Measurements from ENCODE around the gene POLR2E. TPM values are rescaled to one million over a fixed set of nuclear protein-coding genes. Genes with fewer than 3 reads are reported as not detected.

The POLR2E gene
- total and polyA plus RNA-seq, 2 of the 8 experiments (the other 6 are each of a cell fraction or from before 2014, with no cell fraction given) = 281 to 381 TPM

DNA sequence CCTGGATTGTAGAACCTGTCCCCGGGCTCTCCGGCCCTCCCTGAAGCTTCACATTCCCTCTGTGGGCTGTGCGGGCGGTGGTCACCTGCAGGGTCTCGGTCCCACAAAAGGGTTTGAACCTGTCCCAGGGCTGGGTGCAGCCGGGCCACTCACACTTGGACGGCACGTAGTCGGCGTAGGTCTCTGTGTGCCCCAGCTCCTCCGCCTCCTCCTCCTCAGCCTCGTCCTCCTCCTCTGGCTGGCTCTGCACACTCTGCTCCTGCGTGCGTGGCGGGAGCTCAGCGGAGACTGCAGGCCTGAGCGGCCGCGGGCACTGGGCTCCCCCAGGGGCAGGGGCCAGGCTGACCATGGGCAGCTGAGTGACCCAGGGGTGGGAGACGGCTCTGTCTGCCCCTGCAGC, 28.2 kb upstream of the POLR2E start:
- no peak for FAIRE-seq
- peak overlapping the region; percentile 34; the same call in 1 of the 2 replicates for H3K27ac ChIP-seq (ENCODE audit: low read depth, low read length)
- H3K9ac ChIP-seq (replicated peaks in 1 of 4; ENCODE audit: extremely low read depth in 1 of 4, low read depth in 3 of 4, low read length in 3 of 4) = no peak overlapping the region
- H3K27me3 ChIP-seq (replicated peaks in 1 of 4; ENCODE audit: control insufficient read depth in 3 of 4, extremely low read depth in 1 of 4, insufficient read depth in 3 of 4, low read length in 3 of 4) = no peaks in the 10 kb centered on the region
- peaks cover 0 to 2% of the 10 kb centered on the region in 2 experiments for H4K20me1 ChIP-seq (replicated peaks in 1 of 2; ENCODE audit: control insufficient read depth in 1 of 2, insufficient read depth in 2 of 2, low read length in 2 of 2)
- POLR2A ChIA-PET (ENCODE audit: partially characterized antibody) = interaction anchor here (0.6 to 1.9 kb wide), 11 partner anchors 10 to 146 kb away, joined by 3 to 7 read pairs (median 4); partner anchors contain the start of gene GPX4
- H3K4me3 ChIP-seq (ENCODE audit: extremely low read depth in 1 of 4, insufficient read depth in 2 of 4, low read depth in 3 of 4, low read length in 4 of 4) = no peak overlapping the region
- peak overlapping the region; percentile 68; the same call in 1 of the 2 replicates for H2BK12ac ChIP-seq (ENCODE audit: low read depth, low read length)
- H3K4me2 ChIP-seq (ENCODE audit: insufficient read depth in 1 of 2, low read depth in 2 of 2, low read length in 2 of 2) = no peak overlapping the region
- no peak overlapping the region for H3K23ac ChIP-seq (ENCODE audit: insufficient read length)
- H3K18ac ChIP-seq (ENCODE audit: extremely low read depth, low read length) = no peak overlapping the region
- H2AFZ ChIP-seq (ENCODE audit: low read length) = no peak overlapping the region
- CTCF ChIA-PET (ENCODE audit: partially characterized antibody) = interaction anchor here (0.8 to 4.2 kb wide), 10 partner anchors 10 to 201 kb away, joined by 3 to 17 read pairs (median 6); no protein-coding TSS in a partner anchor
- WGBS, 2 experiments (ENCODE audit: extremely low coverage in 1 of 2, insufficient coverage in 1 of 2, insufficient read length in 1 of 2, insufficient replicate concordance in 2 of 2, low coverage in 1 of 2, low lambda C conversion rate in 2 of 2, missing lambda C conversion rate in 1 of 2) = 85% methylated on average over 17 of the region's 20 CpGs; no CpG with 5 or more reads in 1 of the 2 experiments
- no peak overlapping the region for H3K14ac ChIP-seq (ENCODE audit: insufficient read length)
- H4K91ac ChIP-seq (replicated peaks; ENCODE audit: insufficient read length, low read length) = peak overlapping the region; percentile 54
- no peak for DNase-seq (ENCODE audit: low read depth in 1 of 2, low spot score in 2 of 2)
- no peaks in the 10 kb centered on the region for H3K79me1 ChIP-seq (ENCODE audit: low read depth, low read length)
- H4K5ac ChIP-seq (ENCODE audit: insufficient read length, low read depth, low read length) = no peak overlapping the region
- no peak overlapping the region for H3K56ac ChIP-seq (replicated peaks; ENCODE audit: insufficient read length, low read depth, low read length)
- no peak overlapping the region for H2BK120ac ChIP-seq (replicated peaks; ENCODE audit: low read depth, low read length)
- no peaks in the 10 kb centered on the region for H3K9me3 ChIP-seq (ENCODE audit: insufficient read depth in 2 of 2, low read depth in 1 of 2, low read length in 1 of 2)
- peak overlapping the region; percentile 81; the same call in 1 of the 2 replicates for H2BK5ac ChIP-seq (ENCODE audit: low read depth, low read length)
- H2BK20ac ChIP-seq (ENCODE audit: low read length) = no peak overlapping the region
- peak overlapping the region; percentile 38 for H3K4ac ChIP-seq (replicated peaks; ENCODE audit: insufficient read length, low read depth, low read length)
- H3K4me1 ChIP-seq (replicated peaks in 1 of 4; ENCODE audit: control insufficient read depth in 3 of 4, insufficient read depth in 4 of 4, low read length in 3 of 4) = peaks cover 0 to 4% (median 2%) of the 10 kb centered on the region in 4 experiments; a peak in 3 of 7 replicates
- no peak overlapping the region for H2AK5ac ChIP-seq (ENCODE audit: low read depth, low read length)
- no peaks in the 10 kb centered on the region for H3K79me2 ChIP-seq (ENCODE audit: control insufficient read depth in 1 of 2, insufficient read depth in 2 of 2, low read length in 2 of 2)
- H2BK15ac ChIP-seq (ENCODE audit: low read length) = no peak overlapping the region
- H4K8ac ChIP-seq (ENCODE audit: extremely low read depth, insufficient read depth, low read length) = no peak overlapping the region
- no peaks in the 10 kb centered on the region for H3K23me2 ChIP-seq (ENCODE audit: low read depth, low read length)
- peaks cover 2 to 51% (median 7%) of the 10 kb centered on the region in 4 experiments; a peak in 4 of 8 replicates for H3K36me3 ChIP-seq (ENCODE audit: control insufficient read depth in 2 of 4, insufficient read depth in 4 of 4, low read length in 3 of 4)
- TF ChIP-seq POLR2AphosphoS5 (IDR thresholded peaks at IDR 0.05; ENCODE audit: low read depth, low read length) (no peak), SP4 (IDR thresholded peaks at IDR 0.05; ENCODE audit: low read length) (no peak), TAF7 (optimal IDR thresholded peaks at IDR 0.05; ENCODE audit: borderline replicate concordance, low read depth, low read length) (no peak), CTBP2 (IDR thresholded peaks at IDR 0.05; ENCODE audit: borderline replicate concordance, insufficient read depth, insufficient read length, low read length) (no peak), EP300 (IDR thresholded peaks at IDR 0.05; ENCODE audit: borderline replicate concordance in 1 of 2, low read depth in 2 of 2, low read length in 2 of 2) (no peak), NANOG (IDR thresholded peaks at IDR 0.05; ENCODE audit: insufficient read depth, low read depth, low read length, poor library complexity, severe bottlenecking) (no peak), POLR2A (IDR thresholded peaks at IDR 0.05; ENCODE audit: control extremely low read depth in 1 of 2, low read depth in 2 of 2, low read length in 2 of 2) (no peak), PHF8 (conservative IDR thresholded peaks at IDR 0.05; ENCODE audit: low read depth, low read length) (no peak), EZH2 (IDR thresholded peaks at IDR 0.05; ENCODE audit: low read depth, low read length, severe bottlenecking) (no peak), CEBPB (IDR thresholded peaks at IDR 0.05; ENCODE audit: low read depth, low read length) (no peak), CHD2 (IDR thresholded peaks at IDR 0.05; ENCODE audit: low read length) (no peak), CBX5 (IDR thresholded peaks at IDR 0.05; ENCODE audit: low read depth, low read length) (no peak)
